KG1 (cell line): ENCODE data around the gene FKBP10.
"Not testable (repeated sequence)": the region's sequence is repeated elsewhere in the genome, so short reads cannot be mapped to it uniquely, and the experiment has no call there.

Experiments used
- DNase-seq: peaks from one replicate; lab custom pipeline; 2025; lab: John Stamatoyannopoulos, UW

FKBP10 gene

GRCh38 chr17:41839448-41839847 is 26.6 kb downstream of the FKBP10 start:
- DNase-seq = not testable (repeated sequence)

- not testable (repeated sequence) for DNase-seq
These were observed 28.0 kb downstream of the FKBP10 start for GRCh38 chr17:41840781-41841180.

- DNase-seq = no peak
These were observed 32.2 kb downstream of the FKBP10 start for GRCh38 chr17:41844971-41845370.

GRCh38 chr17:41848788-41849187 is 36.0 kb downstream of the FKBP10 start:
- DNase-seq = no peak

- DNase-seq = no peak
These were observed 36.6 kb downstream of the FKBP10 start for GRCh38 chr17:41849251-41849990.

- DNase-seq = not testable (repeated sequence)
These were observed 38.6 kb downstream of the FKBP10 start for GRCh38 chr17:41851382-41851781.

- no peak for DNase-seq
These were observed 47.6 kb downstream of the FKBP10 start for GRCh38 chr17:41860254-41860931.

GRCh38 chr17:41863074-41863848 is 50.5 kb downstream of the FKBP10 start:
- no peak for DNase-seq

GRCh38 chr17:41864498-41864835 is 51.7 kb downstream of the FKBP10 start:
- DNase-seq = no peak

GRCh38 chr17:41864836-41865595 is 52.2 kb downstream of the FKBP10 start, which contains the start of gene KLHL11:
Gene KLHL11, minus strand, starts transcription at chr17:41865423. Its CDS starts 53 bp downstream, at chr17:41865370.
- peak; percentile 71 for DNase-seq

GRCh38 chr17:41865596-41865893 is 52.7 kb downstream of the FKBP10 start:
- DNase-seq = no peak

- DNase-seq = no peak
These were observed 55.8 kb downstream of the FKBP10 start for GRCh38 chr17:41868568-41868967.

GRCh38 chr17:41869426-41869825 is 56.6 kb downstream of the FKBP10 start:
- DNase-seq = no peak

- DNase-seq = no peak
These were observed 57.3 kb downstream of the FKBP10 start for GRCh38 chr17:41870097-41870496.

- DNase-seq = no peak
These were observed 57.8 kb downstream of the FKBP10 start for GRCh38 chr17:41870627-41871026.

- no peak for DNase-seq
These were observed 59.0 kb downstream of the FKBP10 start for GRCh38 chr17:41871789-41872188.
